H1 (cell line): ENCODE data around the gene SF3B2. TPM values are rescaled to one million over a fixed set of nuclear protein-coding genes. Genes with fewer than 3 reads are reported as not detected.

Experiments used
- ATF3 ChIP-seq: IDR thresholded peaks from 2 replicates; pipeline ENCODE4 v1.6.1; 2011; ENCODE audit warnings: low read depth, mild to moderate bottlenecking, low read length; ENCODE audit not compliant: insufficient read depth
- CREB1 ChIP-seq: IDR thresholded peaks from 2 replicates; pipeline ENCODE4 v1.6.1; 2012; ENCODE audit warnings: inconsistent platforms
- PHF8 ChIP-seq: fragments of 200-600 bp; sonication (generic); conservative IDR thresholded peaks from 2 replicates; pipeline ENCODE4 v1.7.1; 2012; ENCODE audit warnings: low read depth, mild to moderate bottlenecking, inconsistent platforms, low read length, moderate library complexity
- polyA plus RNA-seq, 7 experiments: library from polyadenylated mRNA; depleted of rRNA in 3 of 7; stranded (reverse) in 5 of 7; unstranded in 2 of 7; fragments of >200 nt in 5 of 7; fragments of 200-250 nt in 2 of 7; gene quantifications; 1 replicate in 5 of 7; 2 replicates in 1 of 7; 4 replicates in 1 of 7; pipeline versions ENCODE4 v1.2.1 to v1.2.3, GENCODE V29; 2011 to 2013; ENCODE audit warnings: missing spikeins in 2 of 7, mixed read lengths in 2 of 7
- total RNA-seq: library from RNA; stranded (reverse); fragmentation: NEBNext Ultra II Directional; extraction: Animal tissue kit (Norgen Biotek cat#: 25700); gene quantifications from 2 replicates; pipeline ENCODE4 v1.2.1, GENCODE V29; 2021

The SF3B2 gene
- total and polyA plus RNA-seq, 2 of the 8 experiments (the other 6 are each of a cell fraction or from before 2014, with no cell fraction given), result 182 to 237 TPM

GRCh38 chr11:66003291-66003690 lies 48.9 kb upstream of the SF3B2 start (continued):
- no peak for TF ChIP-seq PHF8
- no peak for TF ChIP-seq ATF3
- no peak for TF ChIP-seq CREB1
